ENCODE measurements around the gene CST7.

Gene CST7

GRCh38 chr20:24965065-24965919 lies 16.2 kb downstream of the CST7 start:
- no peak for DNase-seq

GRCh38 chr20:24966317-24967012 lies 17.4 kb downstream of the CST7 start:
- DNase-seq: no peak

- DNase-seq: no peak
Observed at GRCh38 chr20:24968278-24968800, 19.3 kb downstream of the CST7 start.

GRCh38 chr20:24969186-24970029 lies 20.3 kb downstream of the CST7 start:
- DNase-seq: no peak

GRCh38 chr20:24970030-24970553 lies 21.0 kb downstream of the CST7 start:
- DNase-seq: no peak

- DNase-seq: no peak
Observed at GRCh38 chr20:24970754-24971153, 21.7 kb downstream of the CST7 start.

- DNase-seq: no peak
Observed at GRCh38 chr20:24971376-24972101, 22.5 kb downstream of the CST7 start.

- no peak for DNase-seq
Observed at GRCh38 chr20:24972341-24972740, 23.3 kb downstream of the CST7 start.

- no peak for DNase-seq
Observed at GRCh38 chr20:24977336-24977735, 28.3 kb downstream of the CST7 start.

- DNase-seq: no peak
Observed at GRCh38 chr20:24977797-24978196, 28.7 kb downstream of the CST7 start.

- no peak for DNase-seq
Observed at GRCh38 chr20:24978513-24978912, 29.4 kb downstream of the CST7 start.

GRCh38 chr20:24979036-24979960 lies 30.2 kb downstream of the CST7 start:
- DNase-seq: no peak

- DNase-seq: no peak
Observed at GRCh38 chr20:24980291-24981053, 31.4 kb downstream of the CST7 start.

- DNase-seq: no peak
Observed at GRCh38 chr20:24981282-24981681, 32.2 kb downstream of the CST7 start.

- no peak for DNase-seq
Observed at GRCh38 chr20:24981790-24982189, 32.7 kb downstream of the CST7 start.

- no peak for DNase-seq
Observed at GRCh38 chr20:24983896-24984295, 34.8 kb downstream of the CST7 start.

GRCh38 chr20:24984961-24985640 lies 36.0 kb downstream of the CST7 start:
- no peak for DNase-seq

GRCh38 chr20:24985802-24986201 lies 36.7 kb downstream of the CST7 start:
- DNase-seq: no peak

GRCh38 chr20:24986436-24987015 lies 37.5 kb downstream of the CST7 start:
- DNase-seq: no peak
